22Rv1 (cell line): Measurements from ENCODE around the gene PRPF8.

Experiments used
- CTCF ChIP-seq: fragments of 450-650 bp; IDR thresholded peaks from 2 replicates; pipeline ENCODE4 v1.5.1; 2017; ENCODE audit warnings: mild to moderate bottlenecking
- ZFX ChIP-seq: fragments of 450-650 bp; IDR thresholded peaks from 2 replicates; pipeline ENCODE4 v1.6.1; 2017; ENCODE audit warnings: antibody characterized with exemption, borderline replicate concordance

- TF ChIP-seq CTCF (no peak), ZFX (no peak)
Observed at GRCh38 chr17:1621273-1621954, 63.3 kb downstream of the PRPF8 start.
